Measurements from ENCODE around the gene SOD1.

The SOD1 gene

DNA sequence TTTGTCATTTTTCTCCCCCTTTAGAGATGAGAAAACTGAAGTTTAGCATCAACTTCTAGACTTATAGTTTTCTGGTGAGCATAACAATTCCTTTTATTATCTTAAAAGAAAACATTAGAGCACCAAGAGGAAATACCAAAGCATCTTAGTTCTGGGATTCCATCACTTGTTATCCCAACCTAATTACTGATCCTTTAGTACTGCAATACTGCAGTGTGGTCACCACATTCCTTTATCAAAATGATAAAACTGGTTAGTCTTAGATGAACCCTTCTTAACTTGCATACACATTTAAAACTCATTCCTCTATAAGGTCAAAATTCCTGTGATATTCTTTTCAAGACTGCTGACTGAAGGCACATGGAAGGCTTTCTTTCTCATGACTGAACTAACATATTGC lies 23.1 kb downstream of the SOD1 start:
- no peak for DNase-seq (ENCODE audit: low read depth in 3 of 3)

DNA sequence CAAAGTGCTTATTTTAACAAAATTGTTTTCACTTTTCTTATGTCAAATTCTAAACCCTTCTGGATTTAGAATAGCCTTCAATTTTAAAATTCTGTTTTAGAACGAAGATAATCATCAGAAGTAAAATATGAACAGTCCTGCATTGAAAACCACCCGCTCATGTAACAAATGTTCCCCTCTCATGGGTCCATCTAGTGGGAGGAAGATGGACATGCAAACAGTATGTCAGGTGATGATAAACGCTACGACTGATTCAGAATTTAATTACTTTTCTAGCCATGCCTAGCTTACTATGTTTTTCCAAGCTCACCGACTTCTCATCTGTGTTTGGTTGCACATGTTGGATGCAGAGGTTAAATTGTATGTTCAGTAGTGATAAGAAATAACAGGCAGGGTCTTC lies 23.5 kb downstream of the SOD1 start:
- DNase-seq (ENCODE audit: low read depth in 3 of 3), result no peak

GRCh38 chr21:31684918-31685317 lies 25.4 kb downstream of the SOD1 start:
- DNase-seq (ENCODE audit: low read depth in 3 of 3), result no peak

DNA sequence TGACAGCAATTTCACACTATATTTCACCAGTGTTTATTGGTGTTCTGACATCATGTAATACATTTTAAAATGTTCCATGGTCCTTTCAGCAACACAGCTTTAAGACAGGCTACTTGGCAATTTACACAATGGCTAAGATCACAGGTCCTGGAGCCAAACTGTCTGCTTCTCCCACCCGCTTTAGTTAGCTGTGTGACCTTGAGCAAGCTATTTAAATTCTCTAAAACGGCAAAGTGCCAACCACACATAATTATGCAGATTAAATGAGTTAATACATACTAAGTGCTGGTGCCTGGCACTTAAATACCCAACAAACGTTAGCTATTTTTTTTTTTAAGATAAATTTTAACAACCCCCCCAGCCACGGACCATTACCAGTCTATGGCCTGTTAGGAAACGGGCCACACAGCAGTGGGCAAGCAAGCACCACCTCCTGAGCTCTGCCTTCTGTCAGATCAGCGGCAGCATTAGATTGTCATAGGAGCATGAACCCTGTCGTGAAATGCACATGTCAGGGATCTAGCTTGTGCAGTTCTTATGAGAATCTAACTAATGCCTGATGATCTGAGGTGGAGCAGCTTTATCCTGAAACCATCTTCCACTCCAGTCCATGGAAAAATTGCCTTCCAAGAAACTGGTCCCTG lies 26.9 kb downstream of the SOD1 start:
- no peak for DNase-seq (ENCODE audit: low read depth in 3 of 3)

- no peak for DNase-seq (ENCODE audit: low read depth in 3 of 3)
These were observed 27.6 kb downstream of the SOD1 start for GRCh38 chr21:31687108-31687507.

- no peak for DNase-seq (ENCODE audit: low read depth in 3 of 3)
These were observed 29.3 kb downstream of the SOD1 start for GRCh38 chr21:31688603-31689368.

DNA sequence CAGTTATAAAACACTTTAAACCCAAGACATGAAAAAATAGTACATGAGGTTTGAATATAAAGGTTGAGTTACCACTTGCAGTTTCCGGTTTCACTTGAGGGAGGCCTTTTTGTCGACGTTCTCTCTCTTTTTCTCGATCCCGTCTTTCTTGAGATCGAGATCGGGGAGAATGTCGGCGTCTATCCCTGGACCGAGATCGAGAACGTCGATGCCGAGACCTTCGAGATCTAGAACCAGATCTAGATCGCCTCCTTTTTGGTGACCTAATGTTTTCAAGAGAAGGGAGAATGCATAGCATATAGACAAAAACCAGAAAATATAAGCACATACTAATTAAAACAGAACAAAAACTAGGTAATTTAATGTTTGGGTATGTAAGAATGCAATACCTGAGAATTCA lies 33.7 kb downstream of the SOD1 start:
- no peak for DNase-seq (ENCODE audit: low read depth in 3 of 3)

DNA sequence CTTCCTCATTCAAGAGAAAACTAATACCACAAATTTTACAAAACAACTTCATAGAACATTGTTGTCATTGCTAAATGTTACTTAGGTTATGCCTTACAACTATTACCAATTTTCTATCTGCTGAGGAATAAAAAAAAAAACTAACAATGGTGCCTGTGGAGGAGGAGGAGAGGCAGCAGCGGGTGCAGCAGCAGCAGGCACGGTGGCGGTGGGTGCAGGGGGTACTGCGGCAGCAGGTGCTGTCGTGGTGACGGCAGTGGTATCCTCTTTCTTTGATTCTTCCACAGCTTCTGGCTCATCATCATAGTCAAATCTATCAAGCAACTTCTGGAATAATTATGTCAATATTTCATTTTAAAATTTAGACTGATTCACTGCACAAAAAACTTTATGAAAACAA lies 36.9 kb downstream of the SOD1 start:
- no peak for DNase-seq (ENCODE audit: low read depth in 3 of 3)

- DNase-seq (ENCODE audit: low read depth in 3 of 3), result no peak
These were observed 39.0 kb downstream of the SOD1 start for GRCh38 chr21:31698461-31698860.

GRCh38 chr21:31700040-31700439 lies 40.5 kb downstream of the SOD1 start:
- no peak for DNase-seq (ENCODE audit: low read depth in 3 of 3)

DNA sequence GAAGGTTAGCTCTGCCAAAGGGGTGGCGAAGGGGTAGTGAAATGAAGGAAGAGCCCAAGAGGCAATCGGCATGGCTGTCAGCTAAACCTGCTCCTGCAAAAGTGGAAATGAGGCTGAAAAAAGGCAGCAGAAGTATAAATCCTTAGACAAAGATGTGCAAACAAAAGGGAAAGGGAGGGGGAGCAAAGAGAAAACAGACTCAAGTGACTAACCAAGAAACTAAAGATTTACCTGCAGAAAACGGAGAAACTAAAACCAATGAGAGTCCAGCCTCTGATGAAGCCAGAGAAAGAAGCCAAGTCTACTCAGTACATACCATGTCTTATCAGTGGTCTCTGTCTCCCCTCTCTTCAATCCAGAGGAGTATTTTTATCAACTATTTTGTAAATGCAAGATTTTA lies 47.1 kb downstream of the SOD1 start:
- no peak for DNase-seq (ENCODE audit: low read depth in 3 of 3)

- no peak for DNase-seq (ENCODE audit: low read depth in 3 of 3)
These were observed 48.0 kb downstream of the SOD1 start for GRCh38 chr21:31707499-31707898.

GRCh38 chr21:31708541-31708940 lies 49.0 kb downstream of the SOD1 start:
- DNase-seq (ENCODE audit: low read depth in 3 of 3), result no peak

GRCh38 chr21:31710586-31710985 lies 51.1 kb downstream of the SOD1 start:
- DNase-seq (ENCODE audit: low read depth in 3 of 3), result no peak

DNA sequence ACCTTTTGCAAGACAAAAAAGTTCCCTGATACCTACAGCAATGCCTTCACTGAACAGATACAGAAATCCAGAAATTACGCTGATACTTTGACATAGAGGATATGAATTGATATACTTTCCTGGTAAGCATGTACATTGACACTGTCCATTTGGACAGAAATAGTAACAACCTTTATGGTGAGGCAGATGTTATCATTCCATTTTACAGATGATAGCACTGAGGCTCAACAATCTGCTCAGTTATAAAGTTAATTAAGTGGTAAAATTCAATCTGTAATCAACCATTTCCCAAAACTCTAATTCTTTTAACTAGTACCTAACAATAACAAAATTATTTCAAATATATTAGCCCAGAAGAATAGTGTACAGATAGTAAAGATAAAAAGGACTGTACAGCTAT lies 51.8 kb downstream of the SOD1 start:
- DNase-seq (ENCODE audit: low read depth in 3 of 3), result no peak

DNA sequence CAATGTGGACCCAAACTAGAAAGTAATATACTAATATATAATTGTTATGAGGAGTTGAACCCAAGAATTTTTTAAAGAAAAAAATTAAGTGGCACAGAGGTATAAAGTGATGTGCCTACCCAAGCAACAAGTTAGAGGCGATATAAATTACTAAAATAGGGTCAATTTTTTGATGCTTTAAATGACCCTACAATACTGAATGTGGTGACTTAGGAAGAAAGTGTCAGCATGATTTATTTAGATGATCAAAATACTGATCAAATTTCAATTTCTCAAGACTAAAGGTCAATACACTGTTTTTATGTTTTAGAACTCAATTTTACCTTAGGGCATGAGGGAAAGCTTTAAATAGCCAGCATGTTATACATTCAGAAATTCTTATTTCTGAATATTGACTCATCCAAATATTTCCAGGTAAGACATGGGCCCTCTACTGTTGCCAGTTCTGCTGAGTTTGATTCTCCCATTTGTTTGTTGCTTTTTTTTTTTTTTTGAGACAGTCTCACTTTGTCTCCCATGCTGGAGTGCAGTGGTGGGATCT lies 52.3 kb downstream of the SOD1 start:
- DNase-seq (ENCODE audit: low read depth in 3 of 3), result no peak

- DNase-seq (ENCODE audit: low read depth in 3 of 3), result no peak
These were observed 53.6 kb downstream of the SOD1 start for GRCh38 chr21:31713115-31713514.

- no peak for DNase-seq (ENCODE audit: low read depth in 3 of 3)
These were observed 54.7 kb downstream of the SOD1 start for GRCh38 chr21:31713973-31714740.

- no peak for DNase-seq (ENCODE audit: low read depth in 3 of 3)
These were observed 55.4 kb downstream of the SOD1 start for GRCh38 chr21:31714741-31715365.

GRCh38 chr21:31716106-31716505 lies 56.6 kb downstream of the SOD1 start:
- DNase-seq (ENCODE audit: low read depth in 3 of 3), result no peak
